ENCODE results near the gene CATSPERB. TPM values are rescaled to one million over a fixed set of nuclear protein-coding genes. Genes with fewer than 3 reads are reported as not detected.
"Not testable (repeated sequence)": the region's sequence is repeated elsewhere in the genome, so short reads cannot be mapped to it uniquely, and the experiment has no call there.

Gene CATSPERB
- total RNA-seq, 4 donors from 2014 or later: 0.93 to 4.8 (median 1.5) TPM

DNA sequence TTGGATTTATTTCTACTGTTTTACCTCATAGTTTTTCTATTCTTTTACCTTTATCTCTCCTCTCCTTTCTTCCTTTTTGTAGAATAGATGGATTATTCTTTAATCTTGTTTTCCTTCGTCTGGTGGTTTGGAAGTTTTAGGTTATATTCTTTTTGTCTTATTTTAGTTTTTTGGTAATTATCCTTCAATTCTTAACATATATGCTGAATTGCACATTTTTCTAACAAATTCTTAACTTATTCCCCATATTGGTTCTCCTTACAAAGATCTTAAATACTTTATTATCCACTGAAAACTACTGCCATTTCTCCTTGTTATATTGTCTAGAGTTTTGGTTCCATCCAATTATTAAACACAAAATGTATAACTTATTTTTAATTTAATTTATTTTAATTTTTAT lies 42.3 kb downstream of the CATSPERB start:
- 67 to 80% methylated on average over 1 of the region's 1 CpG for WGBS, 2 donors (ENCODE audit: low coverage in 1 of 2)
- no peak overlapping the region for H3K27ac ChIP-seq

DNA sequence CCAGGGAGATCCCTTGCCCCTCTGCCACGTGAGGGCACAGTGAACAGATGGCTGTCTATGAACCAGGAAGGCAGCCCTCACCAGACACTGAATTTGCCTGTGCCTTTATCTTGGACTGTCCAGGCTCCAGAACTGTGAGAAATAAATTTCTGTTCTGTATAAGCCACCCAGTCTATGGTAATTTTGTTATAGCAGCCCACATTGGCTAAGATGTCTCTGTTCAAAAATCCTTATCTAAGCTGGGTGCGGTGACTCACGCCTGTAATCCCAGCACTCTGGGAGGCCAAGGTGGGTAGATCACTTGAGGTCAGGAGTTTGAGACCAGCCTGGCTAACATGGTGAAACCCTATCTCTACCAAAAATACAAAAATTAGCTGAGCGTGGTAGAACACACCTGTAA lies 44.5 kb downstream of the CATSPERB start:
- H3K36me3 ChIP-seq, H3K27me3 ChIP-seq, H3K4me1 ChIP-seq, H3K9me3 ChIP-seq, H3K4me3 ChIP-seq, ATAC-seq, H3K27ac ChIP-seq: not testable (repeated sequence)
- WGBS, 2 donors (ENCODE audit: low coverage in 1 of 2): 83 to 100% methylated on average over 1 to 3 of the region's 4 CpGs

More for the DNA sequence above, 42.3 kb downstream of the CATSPERB start:
- no peak for TF ChIP-seq POLR2AphosphoS5 (IDR thresholded peaks at IDR 0.05)
- no peak for TF ChIP-seq POLR2A (IDR thresholded peaks at IDR 0.05)
- TF ChIP-seq EP300 (IDR thresholded peaks at IDR 0.05): no peak
- TF ChIP-seq CTCF (IDR thresholded peaks at IDR 0.05): no peak
- no peaks in the 10 kb centered on the region for H3K27me3 ChIP-seq
- H3K4me1 ChIP-seq: no peaks in the 10 kb centered on the region
- H3K36me3 ChIP-seq: no peaks in the 10 kb centered on the region
- H3K4me3 ChIP-seq: no peak overlapping the region
- H3K9me3 ChIP-seq: peaks cover 0 to 8% (median 0%) of the 10 kb centered on the region in 3 donors
- no peak for ATAC-seq

- H3K9me3 ChIP-seq: peaks cover 0 to 3% (median 0%) of the 10 kb centered on the region in 3 donors
- no peaks in the 10 kb centered on the region for H3K36me3 ChIP-seq
- 55 to 60% methylated on average over 1 of the region's 1 CpG for WGBS, 2 donors (ENCODE audit: low coverage in 1 of 2)
Measured at GRCh38 chr14:91685600-91685999, 46.3 kb downstream of the CATSPERB start.

DNA sequence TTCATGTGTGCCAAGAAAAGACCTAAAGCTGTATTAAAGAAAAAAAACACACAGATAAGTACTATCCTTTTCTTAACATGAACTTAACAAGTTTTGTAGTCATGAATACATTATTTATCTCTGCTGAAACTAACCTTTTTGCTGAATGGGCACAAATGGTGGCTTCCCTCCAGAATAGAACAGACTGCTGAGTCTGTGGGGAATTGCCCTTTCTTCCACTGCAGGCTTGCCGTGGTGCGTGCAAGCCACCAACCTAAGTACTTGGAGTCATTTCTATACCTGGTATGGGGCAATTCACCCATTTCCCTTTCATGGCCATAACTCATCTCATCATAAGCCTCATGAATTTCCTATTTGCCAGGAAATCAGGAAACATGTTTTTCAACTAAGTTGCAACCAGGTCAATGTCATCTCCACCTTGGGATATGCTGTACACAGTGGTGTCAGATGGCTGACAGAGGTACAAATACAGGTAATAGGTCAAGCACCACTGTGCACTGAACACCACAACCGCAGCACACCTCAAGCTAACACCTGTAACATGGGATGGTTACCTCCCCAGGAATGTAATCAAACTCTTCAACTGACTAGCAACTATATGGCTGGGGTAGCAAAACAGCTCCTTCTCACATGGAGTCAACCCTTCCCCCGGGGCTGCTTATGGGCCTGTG lies 49.9 kb downstream of the CATSPERB start:
- Histone ChIP-seq H3K4me3 (no peak overlapping the region), H3K27me3 (no peaks in the 10 kb centered on the region), H3K27ac (no peak overlapping the region), H3K36me3 (no peaks in the 10 kb centered on the region), H3K9me3 (no peaks in the 10 kb centered on the region), H3K4me1 (no peaks in the 10 kb centered on the region)
- no peak for ATAC-seq
- WGBS, 2 donors (ENCODE audit: low coverage in 1 of 2): 87 to 100% methylated on average over 2 to 4 of the region's 4 CpGs
- no peak for TF ChIP-seq EP300 (IDR thresholded peaks at IDR 0.05)
- TF ChIP-seq POLR2AphosphoS5 (IDR thresholded peaks at IDR 0.05): no peak
- TF ChIP-seq CTCF (IDR thresholded peaks at IDR 0.05): no peak
- TF ChIP-seq POLR2A (IDR thresholded peaks at IDR 0.05): no peak

More at GRCh38 chr14:91685600-91685999, 46.3 kb downstream of the CATSPERB start:
- no peaks in the 10 kb centered on the region for H3K4me1 ChIP-seq
- no peak for ATAC-seq
- no peak overlapping the region for H3K4me3 ChIP-seq
- no peak for TF ChIP-seq CTCF (IDR thresholded peaks at IDR 0.05)
- TF ChIP-seq POLR2A (IDR thresholded peaks at IDR 0.05): no peak
- TF ChIP-seq EP300 (IDR thresholded peaks at IDR 0.05): no peak
- no peak for TF ChIP-seq POLR2AphosphoS5 (IDR thresholded peaks at IDR 0.05)
- H3K27ac ChIP-seq: no peak overlapping the region
- H3K27me3 ChIP-seq: no peaks in the 10 kb centered on the region

GRCh38 chr14:91681118-91681517 lies 50.8 kb downstream of the CATSPERB start:
- TF ChIP-seq EP300 (IDR thresholded peaks at IDR 0.05) (no peak), POLR2AphosphoS5 (IDR thresholded peaks at IDR 0.05) (no peak), POLR2A (IDR thresholded peaks at IDR 0.05) (no peak), CTCF (IDR thresholded peaks at IDR 0.05) (no peak)
- no peak overlapping the region for H3K27ac ChIP-seq
- 86 to 88% methylated on average over 4 of the region's 4 CpGs for WGBS, 2 donors (ENCODE audit: low coverage in 1 of 2)
- H3K9me3 ChIP-seq: no peaks in the 10 kb centered on the region
- no peak overlapping the region for H3K4me3 ChIP-seq
- no peak for ATAC-seq
- H3K27me3 ChIP-seq: no peaks in the 10 kb centered on the region
- H3K36me3 ChIP-seq: no peaks in the 10 kb centered on the region
- H3K4me1 ChIP-seq: no peaks in the 10 kb centered on the region
